Natural killer cell (primary cell): ENCODE results near the gene HACL1. TPM values are rescaled to one million over a fixed set of nuclear protein-coding genes. Genes with fewer than 3 reads are reported as not detected.

Source experiments
- ATAC-seq, 3 donors: fragments of 150-1000 bp in 2 of 3; fragments of 200-7000 bp in 1 of 3; cut with Tn5 transposase; 1 replicate in 1 of 3; 2 replicates in 2 of 3; pipeline ENCODE4 v1.10.0; 2021; ENCODE audit warnings: mild to moderate bottlenecking in 2 of 3, moderate library complexity in 2 of 3
- DNase-seq, 2 donors: peaks; one replicate each; pipeline versions ENCODE4 v3.0.0 to v3.0.0-alpha.2; 2013 to 2021; ENCODE audit warnings: mixed read lengths in 1 of 2
- H3K27ac ChIP-seq: one replicate; pipeline ENCODE4 v1.5.1; 2013; ENCODE audit warnings: mild to moderate bottlenecking, low read length
- H3K27me3 ChIP-seq: one replicate; pipeline ENCODE4 v1.6.1; 2013; ENCODE audit warnings: low read length; ENCODE audit not compliant: control insufficient read depth, insufficient read depth
- H3K36me3 ChIP-seq: one replicate; pipeline ENCODE4 v1.6.1; 2013; ENCODE audit warnings: low read length; ENCODE audit not compliant: control insufficient read depth, insufficient read depth
- H3K4me1 ChIP-seq: one replicate; pipeline ENCODE4 v1.6.1; 2013; ENCODE audit warnings: low read length; ENCODE audit not compliant: control insufficient read depth, insufficient read depth
- H3K4me3 ChIP-seq: one replicate; pipeline ENCODE4 v1.5.1; 2013; ENCODE audit warnings: low read length
- H3K9me3 ChIP-seq: one replicate; pipeline ENCODE4 v1.6.1; 2013; ENCODE audit warnings: low read length; ENCODE audit not compliant: control insufficient read depth, insufficient read depth
- H3K27ac Mint-ChIP-seq, 2 donors: one replicate each; pipeline ENCODE4 v1.8.0; 2022; ENCODE audit warnings: mild to moderate bottlenecking in 2 of 2, mixed read lengths in 2 of 2, moderate library complexity in 1 of 2
- H3K27me3 Mint-ChIP-seq, 2 donors: one replicate each; pipeline ENCODE4 v1.8.0; 2022; ENCODE audit warnings: low read depth in 2 of 2, mixed read lengths in 2 of 2
- H3K36me3 Mint-ChIP-seq: one replicate; pipeline ENCODE4 v1.8.0; 2022; ENCODE audit warnings: mixed read lengths
- H3K4me1 Mint-ChIP-seq, 2 donors: one replicate each; pipeline ENCODE4 v1.8.0; 2022; ENCODE audit warnings: mixed read lengths in 2 of 2
- H3K4me3 Mint-ChIP-seq: one replicate; pipeline ENCODE4 v1.8.0; 2022; ENCODE audit warnings: mild to moderate bottlenecking, moderate library complexity, mixed read lengths
- H3K9me3 Mint-ChIP-seq, 2 donors: one replicate each; pipeline ENCODE4 v1.8.0; 2022; ENCODE audit warnings: mixed read lengths in 2 of 2
- WGBS: methylation state at CpG from one replicate; pipeline ENCODE4 v1.1.7; 2013; ENCODE audit warnings: missing lambda C conversion rate; ENCODE audit not compliant: insufficient coverage; 5-methylcytosine and 5-hydroxymethylcytosine counted together
- intact Hi-C: fragments of 100-400 bp; cut with micrococcal nuclease; formaldehyde crosslinking; loops from one replicate; pipeline ENCODE4 v1.14.2; 2022
- total RNA-seq, 4 donors: library from RNA; stranded (reverse); fragments of 120-200 nt in 1 of 4; gene quantifications; one replicate each; pipeline versions ENCODE4 v1.2.3 to v1.2.4, GENCODE V29; 2013 to 2022
- TF ChIP-seq, protein P1 (sequence below): fragments of 200-600 bp; IDR thresholded peaks from one replicate; pipeline ENCODE4 v1.8.0; 2022; ENCODE audit warnings: antibody characterized with exemption

The HACL1 gene
- total RNA-seq, 3 donors from 2014 or later (not counting 1 experiment from before 2014, with no cell fraction given) = 36.7 to 39.8 (median 37.3) TPM

DNA sequence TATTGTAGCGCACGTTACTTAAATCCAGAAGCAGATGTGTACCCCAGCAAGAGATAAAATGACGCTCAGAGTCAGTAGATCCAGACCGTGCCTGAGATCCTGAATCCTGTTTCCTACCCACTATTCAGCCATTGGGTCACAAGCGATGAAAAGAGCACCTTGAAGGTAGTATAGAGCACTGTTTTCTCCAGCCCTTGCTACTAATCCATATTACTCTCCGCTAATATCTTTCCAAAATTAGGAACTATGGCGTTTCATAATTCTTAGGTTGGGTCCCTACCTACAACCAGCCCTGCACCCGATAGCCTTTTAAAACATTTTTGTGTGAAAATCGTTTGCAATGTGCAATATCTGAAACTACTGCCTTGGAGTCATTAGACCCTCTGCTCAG is 772 bp upstream of the HACL1 start:
- DNase-seq (no peak), ATAC-seq (peak in 1 of 3 donors; percentile 0)
- Histone ChIP-seq H3K4me1 (peaks cover 16% of the 10 kb centered on the region), H3K27ac (peak overlapping the region; percentile 80), H3K9me3 (no peaks in the 10 kb centered on the region), H3K27me3 (no peaks in the 10 kb centered on the region), H3K36me3 (peaks cover 21% of the 10 kb centered on the region), H3K4me3 (peak overlapping the region; percentile 92)
- H3K36me3 Mint-ChIP-seq = peaks cover 16% of the 10 kb centered on the region
- no peaks in the 10 kb centered on the region for H3K27me3 Mint-ChIP-seq
- TF ChIP-seq, protein P1, sequence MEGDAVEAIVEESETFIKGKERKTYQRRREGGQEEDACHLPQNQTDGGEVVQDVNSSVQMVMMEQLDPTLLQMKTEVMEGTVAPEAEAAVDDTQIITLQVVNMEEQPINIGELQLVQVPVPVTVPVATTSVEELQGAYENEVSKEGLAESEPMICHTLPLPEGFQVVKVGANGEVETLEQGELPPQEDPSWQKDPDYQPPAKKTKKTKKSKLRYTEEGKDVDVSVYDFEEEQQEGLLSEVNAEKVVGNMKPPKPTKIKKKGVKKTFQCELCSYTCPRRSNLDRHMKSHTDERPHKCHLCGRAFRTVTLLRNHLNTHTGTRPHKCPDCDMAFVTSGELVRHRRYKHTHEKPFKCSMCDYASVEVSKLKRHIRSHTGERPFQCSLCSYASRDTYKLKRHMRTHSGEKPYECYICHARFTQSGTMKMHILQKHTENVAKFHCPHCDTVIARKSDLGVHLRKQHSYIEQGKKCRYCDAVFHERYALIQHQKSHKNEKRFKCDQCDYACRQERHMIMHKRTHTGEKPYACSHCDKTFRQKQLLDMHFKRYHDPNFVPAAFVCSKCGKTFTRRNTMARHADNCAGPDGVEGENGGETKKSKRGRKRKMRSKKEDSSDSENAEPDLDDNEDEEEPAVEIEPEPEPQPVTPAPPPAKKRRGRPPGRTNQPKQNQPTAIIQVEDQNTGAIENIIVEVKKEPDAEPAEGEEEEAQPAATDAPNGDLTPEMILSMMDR = no peak
- H3K9me3 Mint-ChIP-seq = no peaks in the 10 kb centered on the region
- H3K4me3 Mint-ChIP-seq = peak overlapping the region; percentile 99
- WGBS = 3% methylated on average over 8 of the region's 9 CpGs
- intact Hi-C loops = no loop called here
- H3K27ac Mint-ChIP-seq = peak overlapping the region; percentile 94 to 97
- H3K4me1 Mint-ChIP-seq = peaks cover 48 to 54% of the 10 kb centered on the region in 2 donors

DNA sequence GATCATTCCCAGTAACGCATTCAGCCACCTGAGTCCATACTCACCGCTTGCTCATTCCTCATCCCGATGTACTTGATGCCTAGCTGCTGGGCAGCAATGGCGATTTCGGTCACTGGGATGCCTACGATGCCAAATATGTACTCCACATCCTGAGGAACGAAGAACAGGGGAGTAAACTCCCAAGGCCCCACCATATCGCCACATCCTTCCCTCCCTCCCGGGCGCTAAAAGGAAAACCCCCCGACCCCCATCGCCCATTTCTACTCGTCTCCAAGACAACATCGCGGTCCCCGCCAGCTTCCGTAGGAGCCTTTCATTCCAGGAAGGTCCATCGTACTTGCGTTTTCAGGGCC is 347 bp downstream of the HACL1 start:
- H3K4me3 ChIP-seq = peak overlapping the region; percentile 92
- peaks cover 45 to 54% of the 10 kb centered on the region in 2 donors for H3K4me1 Mint-ChIP-seq
- WGBS = under 1% methylated on average over 19 of the region's 19 CpGs

DNA sequence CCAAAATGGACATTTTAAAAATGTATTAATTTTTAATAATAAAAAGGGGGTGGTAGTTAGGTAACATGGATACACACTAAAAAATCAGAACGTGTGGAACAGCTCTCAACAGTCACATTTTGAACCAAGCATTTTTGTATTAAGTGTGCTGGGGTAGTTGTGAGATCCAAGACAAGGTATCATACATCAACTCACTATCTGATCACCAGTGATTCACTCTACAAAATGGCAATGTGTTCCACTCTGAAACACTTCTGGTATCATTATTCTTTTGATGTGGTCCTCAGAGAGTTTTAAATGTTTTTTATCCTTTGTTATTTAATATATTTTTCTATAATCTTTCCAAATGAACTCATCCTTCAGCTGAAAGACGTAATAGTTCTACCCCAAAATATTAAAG is 5.4 kb downstream of the HACL1 start:
- no peak for ATAC-seq
- Histone ChIP-seq H3K27me3 (no peaks in the 10 kb centered on the region), H3K36me3 (peaks cover 34% of the 10 kb centered on the region), H3K4me3 (no peak overlapping the region), H3K27ac (no peak overlapping the region), H3K4me1 (peaks cover 11% of the 10 kb centered on the region), H3K9me3 (no peaks in the 10 kb centered on the region)
- Mint-ChIP-seq H3K4me3 (no peak overlapping the region), H3K27ac (no peak overlapping the region), H3K4me1 (peaks cover 26 to 32% of the 10 kb centered on the region in 2 donors), H3K9me3 (no peaks in the 10 kb centered on the region), H3K27me3 (no peaks in the 10 kb centered on the region), H3K36me3 (peaks cover 21% of the 10 kb centered on the region)
- intact Hi-C loops = no loop called here
- TF ChIP-seq, protein P1 = no peak
- 100% methylated on average over 1 of the region's 2 CpGs for WGBS
- no peak for DNase-seq

More for the DNA sequence above, 347 bp downstream of the HACL1 start:
- Histone ChIP-seq H3K27ac (peak overlapping the region; percentile 80), H3K36me3 (peaks cover 27% of the 10 kb centered on the region), H3K27me3 (no peaks in the 10 kb centered on the region), H3K9me3 (no peaks in the 10 kb centered on the region), H3K4me1 (peaks cover 16% of the 10 kb centered on the region)
- Mint-ChIP-seq H3K4me3 (peak overlapping the region; percentile 99), H3K36me3 (peaks cover 21% of the 10 kb centered on the region), H3K27me3 (no peaks in the 10 kb centered on the region), H3K9me3 (no peaks in the 10 kb centered on the region), H3K27ac (peak overlapping the region; percentile 94 to 97)
- no peak for DNase-seq
- intact Hi-C loops = no loop called here
- TF ChIP-seq, protein P1 = no peak
- peak; percentile 0 to 3 (median 0) for ATAC-seq

DNA sequence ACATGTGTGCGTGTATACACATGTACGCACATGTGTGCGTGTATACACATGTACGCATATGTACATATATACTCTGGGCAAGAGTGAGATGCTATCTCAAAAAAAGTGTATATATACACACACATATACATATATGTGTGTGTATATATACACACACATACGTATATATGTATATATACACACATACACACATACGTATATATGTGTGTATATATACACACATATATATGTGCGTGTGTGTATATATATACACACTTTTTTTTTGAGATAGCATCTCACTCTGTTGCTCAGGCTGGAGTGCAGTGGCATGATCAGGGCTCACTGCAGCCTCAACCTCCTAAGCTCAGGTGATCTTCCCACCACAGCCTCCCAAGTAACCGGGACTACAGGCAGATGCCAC is 8.4 kb downstream of the HACL1 start:
- peaks cover 40% of the 10 kb centered on the region for H3K36me3 ChIP-seq
- no peaks in the 10 kb centered on the region for H3K9me3 ChIP-seq
- H3K27me3 ChIP-seq = no peaks in the 10 kb centered on the region
- intact Hi-C loops = no loop called here
- no peak overlapping the region for H3K27ac ChIP-seq
- Mint-ChIP-seq H3K4me3 (no peak overlapping the region), H3K27me3 (no peaks in the 10 kb centered on the region), H3K4me1 (peaks cover 0 to 4% of the 10 kb centered on the region in 2 donors), H3K27ac (no peak overlapping the region), H3K9me3 (no peaks in the 10 kb centered on the region), H3K36me3 (peaks cover 13% of the 10 kb centered on the region)
- ATAC-seq (no peak), DNase-seq (no peak)
- TF ChIP-seq, protein P1 = no peak
- no peak overlapping the region for H3K4me3 ChIP-seq
- WGBS = 100% methylated on average over 1 of the region's 8 CpGs
- H3K4me1 ChIP-seq = no peaks in the 10 kb centered on the region
